GM19395 (cell line): ENCODE data around the gene SLC9A9.

Experiments
- ATAC-seq: cut with Tn5 transposase; IDR thresholded peaks from one replicate; pipeline ENCODE4 v1.9.1; 2021; ENCODE audit warnings: mild to moderate bottlenecking, moderate library complexity; ENCODE audit not compliant: unreplicated experiment

SLC9A9 gene

GRCh38 chr3:143430568-143430967 lies 417.7 kb downstream of the SLC9A9 start:
- no peak for ATAC-seq

DNA sequence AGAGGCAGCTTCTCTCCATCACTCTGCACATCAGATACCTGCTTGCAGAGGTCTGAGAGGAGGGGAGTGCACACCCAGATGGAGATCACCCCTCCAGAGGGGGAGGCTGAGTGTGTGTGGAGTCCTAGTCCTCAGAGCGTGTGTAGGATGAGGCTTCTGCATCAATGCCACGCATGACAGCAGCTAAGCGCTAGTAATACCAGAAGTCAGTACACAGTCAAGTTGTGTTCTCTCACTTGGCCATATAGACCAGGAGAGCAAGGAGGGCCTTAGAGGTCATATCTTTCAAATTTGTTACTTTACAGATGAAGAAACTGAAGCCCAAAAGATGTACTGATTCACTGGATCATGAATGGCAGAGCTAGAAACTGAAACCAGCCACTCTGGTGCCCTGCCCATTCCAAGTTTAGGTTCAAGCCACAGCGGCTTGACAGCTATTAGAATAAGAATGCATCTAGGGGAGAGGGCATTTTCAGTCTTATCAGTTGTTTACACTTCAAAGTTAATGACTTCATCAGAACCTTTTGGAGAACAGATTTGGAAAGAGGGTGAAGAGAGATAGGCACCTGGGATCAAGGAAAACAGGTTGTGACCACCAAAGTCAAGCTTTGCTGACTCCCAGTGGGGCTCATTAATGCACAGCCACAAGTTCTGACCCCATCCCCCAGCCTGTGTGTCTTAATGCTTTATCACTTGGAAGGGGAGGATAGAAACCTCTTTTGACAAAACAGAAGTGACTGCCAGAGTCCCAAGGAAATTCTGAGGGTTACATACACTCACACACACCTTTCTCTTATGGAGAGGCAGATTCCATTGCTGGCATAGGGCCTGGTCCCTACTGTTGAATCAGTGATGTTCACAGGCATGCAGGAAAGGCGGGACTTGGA lies 418.4 kb downstream of the SLC9A9 start:
- no peak for ATAC-seq

DNA sequence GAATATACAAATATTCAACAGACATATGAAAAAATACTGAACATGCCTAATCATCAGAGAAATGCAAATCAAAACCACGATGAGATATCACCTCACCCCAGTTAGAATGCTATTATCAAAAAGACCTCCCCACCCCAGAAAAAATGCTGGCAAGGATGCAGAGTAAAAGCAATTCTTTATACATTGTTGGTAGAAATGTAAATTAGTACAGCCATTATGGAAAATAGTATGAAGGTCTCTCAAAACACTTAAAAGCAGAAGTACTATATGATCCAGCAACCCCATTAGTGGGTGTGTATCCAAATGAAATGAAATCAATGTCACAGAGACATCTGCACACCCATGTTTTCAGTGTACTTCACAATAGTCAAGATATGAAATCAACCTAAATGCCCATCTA lies 420.0 kb downstream of the SLC9A9 start:
- ATAC-seq: no peak

GRCh38 chr3:143427631-143428030 lies 420.6 kb downstream of the SLC9A9 start:
- ATAC-seq: no peak

DNA sequence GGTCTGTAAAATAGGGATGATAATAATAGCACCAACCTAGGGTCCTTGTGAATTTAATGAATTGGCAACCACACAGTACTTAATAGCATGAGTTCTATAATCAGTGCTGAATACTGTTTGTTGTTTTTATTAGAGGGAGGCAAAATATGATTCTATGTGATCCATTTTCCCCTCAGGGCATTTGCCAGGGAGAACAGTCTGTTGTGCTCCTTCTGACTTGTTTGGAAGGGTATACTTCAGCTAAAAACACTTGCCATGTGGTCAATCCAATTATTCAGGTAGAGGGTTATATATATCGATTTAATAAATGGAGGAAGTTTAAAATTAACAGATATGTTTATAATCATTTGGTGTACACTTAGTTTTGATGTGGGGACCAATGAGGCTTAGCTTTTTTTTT lies 423.4 kb downstream of the SLC9A9 start:
- no peak for ATAC-seq

GRCh38 chr3:143421556-143421955 lies 426.7 kb downstream of the SLC9A9 start:
- no peak for ATAC-seq

DNA sequence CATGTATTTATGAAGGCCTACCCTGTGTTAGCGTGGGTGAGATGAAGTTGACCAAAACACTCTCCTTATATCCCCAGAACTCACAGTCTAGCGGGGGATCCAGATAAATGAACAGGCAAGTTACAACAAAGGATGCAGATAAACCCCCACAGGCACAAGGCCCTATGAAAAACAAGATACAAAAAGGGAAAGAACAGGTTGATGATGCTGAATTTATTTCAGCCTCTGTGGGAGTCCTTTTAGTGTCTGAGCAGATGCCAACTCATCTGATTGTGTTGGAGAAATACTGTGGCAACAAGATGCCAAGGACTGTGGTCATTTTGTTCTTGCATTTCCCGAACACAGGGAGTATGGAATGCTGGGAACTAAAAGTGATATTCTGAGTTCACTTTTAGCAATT lies 428.7 kb downstream of the SLC9A9 start:
- ATAC-seq: no peak

DNA sequence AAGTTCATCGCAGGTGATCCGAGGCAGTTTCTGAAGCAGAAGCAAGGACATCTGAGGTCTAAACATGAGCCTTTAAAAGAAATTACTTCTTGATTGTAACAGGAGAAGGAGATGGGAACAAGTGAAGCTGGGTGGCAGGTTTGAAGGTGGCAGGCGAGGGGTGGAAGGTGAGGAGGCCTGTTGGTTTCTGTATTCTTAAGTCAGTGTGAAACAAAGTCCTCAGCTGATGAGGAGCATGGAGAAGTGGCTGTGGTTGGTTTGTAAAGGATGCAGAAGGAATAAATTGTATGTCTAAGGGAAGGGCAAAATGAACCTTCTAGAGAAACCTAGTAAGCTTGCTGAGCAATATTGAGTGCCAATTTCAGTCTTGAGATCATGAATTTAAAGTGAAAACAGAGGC lies 429.9 kb downstream of the SLC9A9 start:
- ATAC-seq: no peak

GRCh38 chr3:143416229-143416628 lies 432.0 kb downstream of the SLC9A9 start:
- no peak for ATAC-seq

DNA sequence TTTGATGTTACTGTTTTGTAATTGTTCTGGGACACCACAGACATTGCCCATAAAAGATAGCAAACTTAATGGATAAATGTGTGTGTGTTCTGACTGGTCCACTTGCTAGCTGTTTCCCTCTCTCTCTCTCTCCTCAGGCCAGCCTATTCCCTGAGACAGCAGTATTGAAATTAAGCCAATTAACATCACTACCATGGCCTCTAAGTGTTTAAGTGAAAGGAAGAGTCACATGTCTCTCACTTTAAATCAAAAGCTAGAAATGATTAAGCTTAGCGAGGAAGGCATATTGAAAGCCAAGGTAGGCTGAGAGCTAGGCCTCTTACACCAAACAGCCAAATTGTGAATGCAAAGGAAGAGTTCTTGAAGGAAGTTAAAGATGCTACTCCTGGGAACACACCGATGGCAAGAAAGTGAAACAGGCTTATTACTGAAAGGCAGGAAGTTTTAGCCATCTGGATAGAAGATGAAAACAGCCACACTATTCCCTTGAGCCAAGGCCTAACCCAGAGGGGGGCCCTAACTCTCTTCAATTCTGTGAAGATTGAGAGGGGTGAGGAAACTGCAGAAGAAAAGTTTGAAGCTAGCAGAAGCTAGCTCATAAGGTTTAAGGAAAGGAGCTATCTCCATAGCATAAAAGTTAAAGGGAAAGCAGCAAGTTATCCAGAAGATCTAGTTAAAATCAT lies 433.6 kb downstream of the SLC9A9 start:
- ATAC-seq: no peak

- ATAC-seq: no peak
Observed at GRCh38 chr3:143413372-143413771, 434.9 kb downstream of the SLC9A9 start.

GRCh38 chr3:143412084-143412483 lies 436.2 kb downstream of the SLC9A9 start:
- ATAC-seq: peak; percentile 75

DNA sequence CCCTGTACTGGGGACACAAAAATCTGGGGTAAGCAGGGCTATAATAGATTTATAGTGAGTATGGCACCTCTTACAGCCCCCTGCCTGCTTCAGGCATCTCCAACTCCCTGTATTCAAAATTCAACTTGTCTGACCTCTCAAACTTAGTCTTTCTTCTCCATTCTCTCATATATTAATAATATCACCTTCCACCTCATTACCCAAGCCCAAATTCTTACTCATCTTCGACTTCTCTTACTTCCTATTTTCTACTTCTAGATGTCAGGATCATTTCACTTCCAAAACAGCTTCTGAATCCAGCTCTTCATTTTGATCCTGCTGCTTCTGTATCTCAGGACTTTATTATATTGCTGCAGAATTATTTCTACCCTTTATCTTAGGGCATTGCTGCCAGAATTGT lies 438.0 kb downstream of the SLC9A9 start:
- ATAC-seq: no peak

DNA sequence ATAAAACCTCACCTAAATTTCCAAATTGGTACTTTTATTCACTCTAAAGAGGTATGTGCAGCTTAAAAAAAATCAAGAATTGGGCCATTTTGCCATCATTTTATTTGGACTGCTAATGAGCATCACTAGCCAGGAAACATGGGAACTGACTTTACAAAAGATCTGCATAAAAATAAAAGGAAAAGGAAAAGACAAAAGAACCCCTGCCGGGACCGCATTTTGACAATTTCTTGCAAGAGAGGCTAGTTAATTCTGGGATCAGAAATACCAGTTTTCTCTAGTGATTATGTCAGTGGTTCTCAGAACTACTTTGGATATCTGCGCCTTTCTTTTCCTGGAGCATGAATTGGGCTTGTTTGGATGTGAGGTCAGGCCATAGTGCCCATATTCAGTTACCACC lies 439.5 kb downstream of the SLC9A9 start:
- no peak for ATAC-seq

GRCh38 chr3:143402602-143403001 lies 445.7 kb downstream of the SLC9A9 start:
- no peak for ATAC-seq

DNA sequence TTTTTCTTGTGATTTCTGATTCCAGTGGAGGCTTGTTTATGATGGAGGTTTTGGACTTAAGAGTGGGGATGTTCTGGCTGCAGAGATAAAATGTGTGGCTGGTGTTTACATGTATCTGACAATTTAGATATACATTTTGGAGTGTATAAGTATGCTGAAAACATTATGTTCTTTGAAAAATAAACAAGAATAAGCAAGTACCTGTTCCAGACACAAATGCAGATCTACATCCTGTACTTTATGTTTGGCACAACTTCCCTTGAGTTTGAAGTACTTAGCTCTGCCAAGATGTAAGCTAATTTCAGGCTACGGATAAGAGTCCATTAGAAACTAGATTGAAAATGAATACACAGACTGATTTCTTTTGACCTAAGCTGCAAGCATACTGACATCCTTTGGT lies 451.5 kb downstream of the SLC9A9 start:
- ATAC-seq: no peak

DNA sequence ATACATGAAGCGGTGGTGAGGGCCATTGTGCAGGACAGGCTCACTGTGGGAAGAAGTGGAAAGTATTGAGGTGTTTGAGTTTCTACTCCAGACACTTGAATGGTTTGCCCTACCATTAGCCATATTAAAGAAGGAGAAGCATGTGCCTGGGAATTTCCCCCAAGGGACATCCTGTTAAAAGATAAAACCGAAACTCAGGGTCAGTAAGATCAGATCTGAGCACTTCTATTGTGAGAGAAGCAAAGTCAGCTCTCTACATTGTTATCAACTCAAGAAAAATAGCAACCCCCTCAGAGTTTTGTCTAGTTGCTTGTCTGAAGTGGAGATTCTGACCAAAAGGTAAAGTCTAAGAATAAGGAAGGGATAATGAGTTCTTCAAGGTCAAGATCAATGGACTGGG lies 458.9 kb downstream of the SLC9A9 start:
- no peak for ATAC-seq

GRCh38 chr3:143387425-143387824 lies 460.8 kb downstream of the SLC9A9 start:
- ATAC-seq: no peak

GRCh38 chr3:143384076-143384475 lies 464.2 kb downstream of the SLC9A9 start:
- no peak for ATAC-seq

DNA sequence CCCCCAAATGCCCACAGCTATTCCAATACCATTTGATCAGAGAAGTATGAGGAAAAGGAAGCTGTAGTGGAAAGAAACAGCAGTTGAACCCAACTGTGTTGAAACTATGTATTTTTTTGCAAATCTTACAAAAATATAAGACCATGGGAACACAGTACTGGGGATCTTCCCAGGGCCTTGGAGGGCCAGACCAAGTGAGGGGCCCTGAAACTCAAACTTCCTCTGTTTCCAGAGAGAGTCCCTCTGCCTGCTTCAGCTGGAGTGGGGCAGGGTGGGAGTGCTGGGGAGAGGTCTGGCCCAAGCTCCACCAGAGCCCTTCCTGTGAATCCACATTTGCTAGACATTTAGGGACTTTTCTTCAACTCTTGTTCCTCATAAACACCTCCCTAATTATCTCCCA lies 464.8 kb downstream of the SLC9A9 start:
- ATAC-seq: no peak

DNA sequence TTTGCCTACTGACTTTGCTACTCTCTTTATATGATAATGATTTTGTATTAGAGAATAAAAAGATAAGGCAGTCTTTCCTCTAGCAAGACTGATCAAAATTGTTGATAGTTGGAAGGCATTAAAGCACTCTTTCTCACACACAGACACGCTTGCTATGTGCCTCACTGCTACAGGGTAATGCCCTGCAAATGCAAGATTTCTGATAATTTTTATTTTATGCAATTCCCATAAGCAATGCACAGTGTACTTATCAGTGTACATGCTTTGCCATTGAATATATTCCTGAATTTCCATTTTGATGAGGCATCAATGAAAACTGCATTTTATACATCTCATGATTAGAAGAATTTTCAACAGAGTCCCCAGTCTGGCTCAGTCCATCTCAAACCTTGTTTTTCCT lies 465.5 kb downstream of the SLC9A9 start:
- ATAC-seq: no peak

GRCh38 chr3:143380449-143380848 lies 467.8 kb downstream of the SLC9A9 start:
- ATAC-seq: no peak
